Choroid plexus epithelial cell (primary cell): ENCODE results near the gene DNASE1.

Experiments used
- DNase-seq: peaks from one replicate; pipeline ENCODE4 v3.0.0-alpha.2; 2010; ENCODE audit warnings: low read depth
- H3K4me3 ChIP-seq: 2 replicates; pipeline ENCODE4 v1.5.1; 2011; ENCODE audit warnings: low read depth, mild to moderate bottlenecking, control low read depth, low read length, moderate library complexity
- CTCF ChIP-seq: conservative IDR thresholded peaks from 2 replicates; pipeline ENCODE4 v1.5.1; 2011; ENCODE audit warnings: low read depth, mild to moderate bottlenecking, control low read depth, inconsistent platforms, low read length, moderate library complexity

The DNASE1 gene

GRCh38 chr16:3698941-3699340, 44.5 kb downstream of the DNASE1 start:
- no peak overlapping the region for H3K4me3 ChIP-seq
- TF ChIP-seq CTCF, result no peak
- no peak for DNase-seq

- DNase-seq, result no peak
- TF ChIP-seq CTCF, result no peak
- no peak overlapping the region for H3K4me3 ChIP-seq
These were observed 47.0 kb downstream of the DNASE1 start for GRCh38 chr16:3701531-3701930.

GRCh38 chr16:3702082-3702481, 47.6 kb downstream of the DNASE1 start:
- no peak for DNase-seq
- H3K4me3 ChIP-seq, result no peak overlapping the region
- no peak for TF ChIP-seq CTCF

- DNase-seq, result peak; percentile 7
- no peak overlapping the region for H3K4me3 ChIP-seq
- no peak for TF ChIP-seq CTCF
These were observed 51.9 kb downstream of the DNASE1 start for GRCh38 chr16:3706253-3707012.
